Gastrocnemius medialis (tissue), 4 donors: Measurements from ENCODE around the gene PRAME. TPM values are rescaled to one million over a fixed set of nuclear protein-coding genes. Genes with fewer than 3 reads are reported as not detected.

Source experiments
- ATAC-seq, 2 donors: fragments of 150-250 bp; one replicate each; pipeline ENCODE4 v1.9.1; 2016
- DNase-seq, 2 donors: peaks; one replicate each; pipeline ENCODE4 v3.0.0-alpha.2; 2019
- H3K27ac ChIP-seq, 4 donors: fragments of 200-600 bp; sonication (generic); 1 replicate in 1 of 4; 2 replicates in 3 of 4; pipeline ENCODE4 v1.5.1; 2016 to 2018; ENCODE audit warnings: mild to moderate bottlenecking in 2 of 4, moderate library complexity in 1 of 4
- H3K27me3 ChIP-seq, 3 donors: fragments of 200-600 bp; sonication (generic) in 2 of 3; 1 replicate in 1 of 3; 2 replicates in 2 of 3; pipeline versions ENCODE4 v1.5.1 to v1.6.0; 2016 to 2019; ENCODE audit warnings: mild to moderate bottlenecking in 1 of 3, moderate library complexity in 1 of 3
- H3K36me3 ChIP-seq, 2 donors: fragments of 200-600 bp; sonication (generic) in 1 of 2; one replicate each; pipeline ENCODE4 v1.5.1; 2017 to 2018
- H3K4me1 ChIP-seq, 2 donors: fragments of 200-600 bp; sonication (generic) in 1 of 2; one replicate each; pipeline ENCODE4 v1.5.1; 2016 to 2017; ENCODE audit warnings: mild to moderate bottlenecking in 2 of 2
- H3K4me3 ChIP-seq, 4 donors: fragments of 200-600 bp; sonication (generic) in 3 of 4; 1 replicate in 1 of 4; 2 replicates in 3 of 4; pipeline ENCODE4 v1.5.1; 2016 to 2019; ENCODE audit warnings: mild to moderate bottlenecking in 2 of 4
- H3K9me3 ChIP-seq, 3 donors: fragments of 200-600 bp; sonication (generic) in 2 of 3; 1 replicate in 1 of 3; 2 replicates in 2 of 3; pipeline ENCODE4 v1.5.1; 2016 to 2019
- POLR2A ChIP-seq, 2 donors: fragments of 450-650 bp; IDR thresholded peaks; one replicate each; pipeline ENCODE4 v1.6.1; 2017; ENCODE audit warnings: antibody characterized with exemption in 2 of 2, mild to moderate bottlenecking in 2 of 2, moderate library complexity in 2 of 2
- in situ Hi-C, 4 donors: fragments of 200-750 bp; cut with MboI; loops; one replicate each; pipeline versions ENCODE4 v1.15.0 to v1.8.0; 2017; ENCODE audit warnings: low sequenced_read_pairs in 4 of 4
- intact Hi-C: fragments of 100-400 bp; cut with DNase I; formaldehyde crosslinking; loops from one replicate; pipeline ENCODE4 v1.15.1; 2023; ENCODE audit warnings: low total_unique reads
- total RNA-seq, 4 donors: library from RNA; depleted of rRNA; stranded (reverse); fragments of >200 nt; gene quantifications; one replicate each; pipeline versions ENCODE4 v1.1.0 to v1.2.3, GENCODE V29; 2016
- TF ChIP-seq, protein P1 (sequence below), 5 experiments: fragments of 450-650 bp in 3 of 5; fragments of 200-600 bp in 2 of 5; sonication (generic) in 2 of 5; IDR thresholded peaks in 4 of 5; conservative IDR thresholded peaks in 1 of 5; 1 replicate in 4 of 5; 2 replicates in 1 of 5; pipeline ENCODE4 v1.5.1; 2016 to 2019; ENCODE audit warnings: antibody characterized with exemption in 5 of 5, mild to moderate bottlenecking in 3 of 5, moderate library complexity in 3 of 5

Gene PRAME
- total RNA-seq, 4 donors from 2014 or later = not detected

DNA sequence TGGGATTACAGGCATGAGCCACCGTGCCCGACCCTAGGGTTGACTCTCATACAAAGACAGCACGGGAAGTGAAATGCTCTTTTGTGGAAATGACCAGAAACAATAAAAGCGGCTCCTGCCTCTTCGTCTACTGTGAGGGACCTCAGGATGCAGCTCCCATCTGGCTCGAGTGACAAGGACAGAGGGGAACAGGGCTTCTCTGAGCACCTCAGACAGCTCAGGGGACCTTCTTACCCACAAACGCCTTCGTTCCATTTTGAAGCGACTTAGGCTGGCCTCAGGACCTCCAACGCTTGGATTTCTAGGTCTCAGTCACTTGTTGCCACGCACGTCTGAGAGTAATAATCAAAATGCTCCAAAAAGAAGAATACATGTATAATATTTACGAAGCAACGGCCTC is 2.5 kb downstream of the PRAME start:
- Histone ChIP-seq H3K4me1 (no peaks in the 10 kb centered on the region), H3K27me3 (no peaks in the 10 kb centered on the region), H3K4me3 (no peak overlapping the region), H3K27ac (no peak overlapping the region), H3K9me3 (no peaks in the 10 kb centered on the region), H3K36me3 (no peaks in the 10 kb centered on the region)
- ATAC-seq (no peak), DNase-seq (no peak)
- in situ Hi-C loops = no loop called here
- TF ChIP-seq POLR2A (IDR thresholded peaks at IDR 0.05) = no peak
- TF ChIP-seq, protein P1, sequence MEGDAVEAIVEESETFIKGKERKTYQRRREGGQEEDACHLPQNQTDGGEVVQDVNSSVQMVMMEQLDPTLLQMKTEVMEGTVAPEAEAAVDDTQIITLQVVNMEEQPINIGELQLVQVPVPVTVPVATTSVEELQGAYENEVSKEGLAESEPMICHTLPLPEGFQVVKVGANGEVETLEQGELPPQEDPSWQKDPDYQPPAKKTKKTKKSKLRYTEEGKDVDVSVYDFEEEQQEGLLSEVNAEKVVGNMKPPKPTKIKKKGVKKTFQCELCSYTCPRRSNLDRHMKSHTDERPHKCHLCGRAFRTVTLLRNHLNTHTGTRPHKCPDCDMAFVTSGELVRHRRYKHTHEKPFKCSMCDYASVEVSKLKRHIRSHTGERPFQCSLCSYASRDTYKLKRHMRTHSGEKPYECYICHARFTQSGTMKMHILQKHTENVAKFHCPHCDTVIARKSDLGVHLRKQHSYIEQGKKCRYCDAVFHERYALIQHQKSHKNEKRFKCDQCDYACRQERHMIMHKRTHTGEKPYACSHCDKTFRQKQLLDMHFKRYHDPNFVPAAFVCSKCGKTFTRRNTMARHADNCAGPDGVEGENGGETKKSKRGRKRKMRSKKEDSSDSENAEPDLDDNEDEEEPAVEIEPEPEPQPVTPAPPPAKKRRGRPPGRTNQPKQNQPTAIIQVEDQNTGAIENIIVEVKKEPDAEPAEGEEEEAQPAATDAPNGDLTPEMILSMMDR (IDR thresholded peaks at IDR 0.05 in 4 of 5, conservative IDR thresholded peaks at IDR 0.05 in 1 of 5) = no peak
- intact Hi-C loops = no loop called here

DNA sequence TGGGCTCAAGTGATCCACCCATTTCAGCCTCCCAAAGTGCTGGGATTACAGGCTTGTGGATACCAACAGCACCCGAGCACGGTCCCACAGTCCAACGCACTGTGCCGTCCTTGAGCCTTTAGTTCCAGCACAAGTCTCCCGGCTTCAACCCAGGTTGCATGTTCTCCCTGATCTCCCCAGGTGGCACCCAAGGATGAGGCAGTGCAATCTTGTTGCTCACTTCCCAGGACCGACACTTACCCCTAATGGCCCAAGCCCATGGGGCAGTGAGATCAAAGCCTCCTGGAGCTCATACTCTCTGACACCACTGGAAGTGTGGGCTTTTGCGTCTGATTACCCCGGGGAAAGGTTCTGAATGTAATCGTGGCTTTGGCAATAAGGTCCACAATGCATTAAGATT is 3.5 kb downstream of the PRAME start:
- Histone ChIP-seq H3K27ac (no peak overlapping the region), H3K27me3 (no peaks in the 10 kb centered on the region), H3K4me1 (no peaks in the 10 kb centered on the region), H3K36me3 (no peaks in the 10 kb centered on the region), H3K9me3 (no peaks in the 10 kb centered on the region), H3K4me3 (no peak overlapping the region)
- TF ChIP-seq POLR2A (IDR thresholded peaks at IDR 0.05) = no peak
- TF ChIP-seq, protein P1 (IDR thresholded peaks at IDR 0.05 in 4 of 5, conservative IDR thresholded peaks at IDR 0.05 in 1 of 5) = no peak
- ATAC-seq (no peak), DNase-seq (no peak)
- in situ Hi-C loops (no loop called here), intact Hi-C loops (no loop called here)

DNA sequence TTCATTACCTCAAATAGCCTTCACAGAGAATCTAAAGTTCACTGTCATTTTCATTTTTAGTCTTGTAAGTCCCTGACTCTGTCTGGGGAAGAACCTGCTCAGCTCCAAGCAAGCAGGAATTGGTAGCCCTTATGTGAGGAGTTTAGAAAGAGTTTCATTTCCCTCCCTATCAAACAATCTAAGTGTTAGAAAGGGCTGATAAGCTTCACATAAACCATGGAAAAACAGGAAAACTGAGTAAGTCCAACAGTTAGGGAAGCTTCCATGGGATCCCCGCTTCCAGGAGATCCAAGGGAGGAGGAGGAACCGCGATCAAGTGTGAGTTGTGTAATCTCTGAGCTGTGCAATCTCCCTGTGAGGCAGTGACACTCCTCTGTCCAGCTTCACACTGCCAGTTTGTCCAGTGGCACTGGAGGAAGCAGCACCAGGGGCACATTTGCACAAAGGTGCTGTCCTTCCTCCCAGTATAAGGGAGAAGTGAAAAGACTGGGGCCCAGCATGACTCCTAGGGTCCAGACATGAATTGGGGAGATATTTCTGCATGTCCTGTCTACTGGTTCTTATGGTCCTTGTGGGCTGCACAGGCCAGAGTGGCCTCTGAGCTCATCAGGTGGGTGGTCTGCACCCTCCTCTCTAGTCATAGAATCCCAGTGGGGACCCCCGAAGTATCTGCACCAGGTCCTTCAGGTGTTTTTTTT is 4.3 kb downstream of the PRAME start:
- Histone ChIP-seq H3K4me3 (no peak overlapping the region), H3K27ac (no peak overlapping the region), H3K4me1 (no peaks in the 10 kb centered on the region), H3K27me3 (no peaks in the 10 kb centered on the region), H3K9me3 (no peaks in the 10 kb centered on the region), H3K36me3 (no peaks in the 10 kb centered on the region)
- in situ Hi-C loops = no loop called here
- intact Hi-C loops = no loop called here
- DNase-seq (no peak), ATAC-seq (no peak)
- no peak for TF ChIP-seq POLR2A (IDR thresholded peaks at IDR 0.05)
- TF ChIP-seq, protein P1 (IDR thresholded peaks at IDR 0.05 in 4 of 5, conservative IDR thresholded peaks at IDR 0.05 in 1 of 5) = no peak

DNA sequence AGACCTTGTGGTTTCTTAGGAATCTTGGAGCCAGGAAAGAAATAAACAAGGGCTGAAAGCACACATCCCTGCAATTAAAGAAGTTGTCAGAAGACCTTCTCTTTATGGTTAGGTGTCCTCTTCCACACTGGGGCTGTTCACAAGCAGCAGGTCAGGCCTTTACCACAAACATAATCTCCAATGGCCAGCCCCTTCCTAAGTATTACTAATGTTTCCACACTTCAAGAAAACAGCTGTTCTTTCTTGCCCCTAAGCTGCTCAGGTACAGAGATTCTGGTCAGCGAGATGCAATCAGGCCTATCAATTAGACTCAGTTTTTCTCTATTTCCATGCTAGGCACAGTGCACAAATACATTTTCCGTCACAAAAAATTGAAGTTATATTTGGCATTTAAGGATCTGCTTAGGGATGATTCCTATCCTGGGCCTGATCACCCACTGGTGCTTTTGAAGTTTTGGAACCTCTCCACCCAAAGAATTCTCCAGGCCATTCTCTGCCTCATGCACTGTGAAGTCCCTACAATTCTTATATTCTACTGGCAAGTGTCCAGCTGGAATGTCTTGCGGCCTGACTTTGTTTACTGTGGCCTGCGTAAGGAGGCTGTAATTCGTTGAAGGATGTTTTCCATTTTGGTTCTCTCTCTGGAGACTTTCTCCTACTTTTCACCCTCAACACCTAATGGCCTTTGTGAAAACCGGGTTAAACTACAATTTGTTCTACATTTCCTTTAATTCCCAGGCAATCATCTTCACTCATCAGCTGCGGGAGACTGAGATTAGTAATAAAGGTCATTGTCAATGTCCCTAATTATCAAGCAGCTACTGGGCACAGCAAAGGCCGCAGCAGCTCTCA is 5.1 kb downstream of the PRAME start:
- H3K36me3 ChIP-seq = no peaks in the 10 kb centered on the region
- no peaks in the 10 kb centered on the region for H3K27me3 ChIP-seq
- DNase-seq (no peak), ATAC-seq (no peak)
- TF ChIP-seq, protein P1 (IDR thresholded peaks at IDR 0.05 in 4 of 5, conservative IDR thresholded peaks at IDR 0.05 in 1 of 5) = no peak
- TF ChIP-seq POLR2A (IDR thresholded peaks at IDR 0.05) = no peak
- no peak overlapping the region for H3K27ac ChIP-seq
- no peaks in the 10 kb centered on the region for H3K4me1 ChIP-seq
- no peak overlapping the region for H3K4me3 ChIP-seq
- intact Hi-C loops = no loop called here
- no peaks in the 10 kb centered on the region for H3K9me3 ChIP-seq
- in situ Hi-C loops = no loop called here
